HG03457 (cell line): ENCODE results near the gene MAPK4.
"Not testable (repeated sequence)": the region's sequence is repeated elsewhere in the genome, so short reads cannot be mapped to it uniquely, and the experiment has no call there.

Experiments used
- ATAC-seq: cut with Tn5 transposase; IDR thresholded peaks from one replicate; pipeline ENCODE4 v1.9.1; 2021; ENCODE audit warnings: moderate number of reproducible peaks; ENCODE audit not compliant: unreplicated experiment

Gene MAPK4

GRCh38 chr18:50573196-50573595 is 13.3 kb downstream of the MAPK4 start:
- ATAC-seq: not testable (repeated sequence)

- ATAC-seq: no peak
Measured at GRCh38 chr18:50573679-50574078, 13.8 kb downstream of the MAPK4 start.

- ATAC-seq: no peak
Measured at GRCh38 chr18:50578030-50578429, 18.1 kb downstream of the MAPK4 start.

- ATAC-seq: no peak
Measured at GRCh38 chr18:50578651-50579050, 18.8 kb downstream of the MAPK4 start.

GRCh38 chr18:50579061-50579774 is 19.3 kb downstream of the MAPK4 start:
- ATAC-seq: no peak

GRCh38 chr18:50581517-50581916 is 21.6 kb downstream of the MAPK4 start:
- no peak for ATAC-seq

- ATAC-seq: no peak
Measured at GRCh38 chr18:50582500-50582899, 22.6 kb downstream of the MAPK4 start.

- no peak for ATAC-seq
Measured at GRCh38 chr18:50586710-50587109, 26.8 kb downstream of the MAPK4 start.

- ATAC-seq: no peak
Measured at GRCh38 chr18:50590593-50590992, 30.7 kb downstream of the MAPK4 start.

- no peak for ATAC-seq
Measured at GRCh38 chr18:50594012-50594411, 34.1 kb downstream of the MAPK4 start.

- no peak for ATAC-seq
Measured at GRCh38 chr18:50594942-50595341, 35.1 kb downstream of the MAPK4 start.

- ATAC-seq: no peak
Measured at GRCh38 chr18:50602466-50602865, 42.6 kb downstream of the MAPK4 start.

- no peak for ATAC-seq
Measured at GRCh38 chr18:50606609-50607008, 46.7 kb downstream of the MAPK4 start.

- no peak for ATAC-seq
Measured at GRCh38 chr18:50607378-50607926, 47.6 kb downstream of the MAPK4 start.

- ATAC-seq: not testable (repeated sequence)
Measured at GRCh38 chr18:50609171-50609570, 49.3 kb downstream of the MAPK4 start.

- ATAC-seq: no peak
Measured at GRCh38 chr18:50610349-50610748, 50.5 kb downstream of the MAPK4 start.

GRCh38 chr18:50611529-50611941 is 51.6 kb downstream of the MAPK4 start:
- ATAC-seq: no peak

GRCh38 chr18:50614838-50615237 is 55.0 kb downstream of the MAPK4 start:
- no peak for ATAC-seq

- no peak for ATAC-seq
Measured at GRCh38 chr18:50616484-50617048, 56.7 kb downstream of the MAPK4 start.

GRCh38 chr18:50619861-50620275 is 60.0 kb downstream of the MAPK4 start:
- no peak for ATAC-seq

GRCh38 chr18:50620319-50620718 is 60.4 kb downstream of the MAPK4 start:
- no peak for ATAC-seq

GRCh38 chr18:50621366-50621765 is 61.5 kb downstream of the MAPK4 start:
- no peak for ATAC-seq
